ENCODE data around the gene COX6B1. TPM values are rescaled to one million over a fixed set of nuclear protein-coding genes. Genes with fewer than 3 reads are reported as not detected.

Gene COX6B1
- total and polyA plus RNA-seq, 2 of the 8 experiments (the other 6 are each of a cell fraction or from before 2014, with no cell fraction given): 437 to 1,052 TPM

DNA sequence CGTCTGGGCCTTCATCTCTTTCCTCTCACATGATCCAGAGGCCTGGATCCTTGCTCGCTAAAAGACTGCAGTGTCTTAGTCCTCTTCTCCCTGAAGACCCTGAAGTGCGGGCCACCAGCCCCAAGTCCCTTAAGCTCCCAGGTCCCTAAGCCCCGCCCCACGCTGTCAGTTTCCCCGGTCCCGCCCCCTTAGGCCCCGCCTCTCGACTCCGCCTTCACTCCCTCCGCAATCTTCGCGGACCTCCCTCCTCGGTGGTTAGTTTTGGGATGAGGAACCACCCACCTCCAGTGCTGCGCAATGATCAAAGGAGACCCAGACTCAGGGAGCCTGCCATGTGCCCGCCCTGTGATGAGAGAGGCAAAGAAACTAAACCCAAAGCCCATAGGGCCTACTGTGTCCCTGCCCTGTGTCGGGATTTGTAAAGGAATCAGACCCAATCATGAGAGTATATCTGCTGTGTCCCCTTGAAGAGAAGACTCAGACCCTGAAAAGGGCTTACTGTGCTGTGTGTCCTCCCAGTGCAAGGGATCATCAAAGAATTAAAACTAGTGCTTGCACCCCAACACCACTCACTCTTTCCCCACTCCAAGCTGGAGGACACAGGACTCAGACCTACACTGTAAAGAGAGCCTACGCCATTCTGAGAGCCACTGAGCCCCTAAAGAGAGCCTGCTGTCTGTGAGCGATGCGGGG, 3.0 kb upstream of the COX6B1 start (continued):
- TF ChIP-seq RAD21 (IDR thresholded peaks at IDR 0.05 in 1 of 2, conservative IDR thresholded peaks at IDR 0.05 in 1 of 2; ENCODE audit: low read depth in 2 of 2, low read length in 2 of 2) (no peak), SIN3A (conservative IDR thresholded peaks at IDR 0.05 in 1 of 2, IDR thresholded peaks at IDR 0.05 in 1 of 2; ENCODE audit: low read depth in 1 of 2, low read length in 2 of 2) (peak; percentile 12 to 60; a peak in 1 of 4 replicates), ZNF274 (IDR thresholded peaks at IDR 0.05; ENCODE audit: borderline replicate concordance, extremely low read depth, low read length) (no peak), YY1 (IDR thresholded peaks at IDR 0.05; ENCODE audit: low read depth, low read length) (no peak), POLR2AphosphoS5 (IDR thresholded peaks at IDR 0.05; ENCODE audit: low read depth, low read length) (no peak), GABPA (IDR thresholded peaks at IDR 0.05; ENCODE audit: borderline replicate concordance, insufficient read depth, low read length) (no peak)
- TF ChIP-seq, protein P1, sequence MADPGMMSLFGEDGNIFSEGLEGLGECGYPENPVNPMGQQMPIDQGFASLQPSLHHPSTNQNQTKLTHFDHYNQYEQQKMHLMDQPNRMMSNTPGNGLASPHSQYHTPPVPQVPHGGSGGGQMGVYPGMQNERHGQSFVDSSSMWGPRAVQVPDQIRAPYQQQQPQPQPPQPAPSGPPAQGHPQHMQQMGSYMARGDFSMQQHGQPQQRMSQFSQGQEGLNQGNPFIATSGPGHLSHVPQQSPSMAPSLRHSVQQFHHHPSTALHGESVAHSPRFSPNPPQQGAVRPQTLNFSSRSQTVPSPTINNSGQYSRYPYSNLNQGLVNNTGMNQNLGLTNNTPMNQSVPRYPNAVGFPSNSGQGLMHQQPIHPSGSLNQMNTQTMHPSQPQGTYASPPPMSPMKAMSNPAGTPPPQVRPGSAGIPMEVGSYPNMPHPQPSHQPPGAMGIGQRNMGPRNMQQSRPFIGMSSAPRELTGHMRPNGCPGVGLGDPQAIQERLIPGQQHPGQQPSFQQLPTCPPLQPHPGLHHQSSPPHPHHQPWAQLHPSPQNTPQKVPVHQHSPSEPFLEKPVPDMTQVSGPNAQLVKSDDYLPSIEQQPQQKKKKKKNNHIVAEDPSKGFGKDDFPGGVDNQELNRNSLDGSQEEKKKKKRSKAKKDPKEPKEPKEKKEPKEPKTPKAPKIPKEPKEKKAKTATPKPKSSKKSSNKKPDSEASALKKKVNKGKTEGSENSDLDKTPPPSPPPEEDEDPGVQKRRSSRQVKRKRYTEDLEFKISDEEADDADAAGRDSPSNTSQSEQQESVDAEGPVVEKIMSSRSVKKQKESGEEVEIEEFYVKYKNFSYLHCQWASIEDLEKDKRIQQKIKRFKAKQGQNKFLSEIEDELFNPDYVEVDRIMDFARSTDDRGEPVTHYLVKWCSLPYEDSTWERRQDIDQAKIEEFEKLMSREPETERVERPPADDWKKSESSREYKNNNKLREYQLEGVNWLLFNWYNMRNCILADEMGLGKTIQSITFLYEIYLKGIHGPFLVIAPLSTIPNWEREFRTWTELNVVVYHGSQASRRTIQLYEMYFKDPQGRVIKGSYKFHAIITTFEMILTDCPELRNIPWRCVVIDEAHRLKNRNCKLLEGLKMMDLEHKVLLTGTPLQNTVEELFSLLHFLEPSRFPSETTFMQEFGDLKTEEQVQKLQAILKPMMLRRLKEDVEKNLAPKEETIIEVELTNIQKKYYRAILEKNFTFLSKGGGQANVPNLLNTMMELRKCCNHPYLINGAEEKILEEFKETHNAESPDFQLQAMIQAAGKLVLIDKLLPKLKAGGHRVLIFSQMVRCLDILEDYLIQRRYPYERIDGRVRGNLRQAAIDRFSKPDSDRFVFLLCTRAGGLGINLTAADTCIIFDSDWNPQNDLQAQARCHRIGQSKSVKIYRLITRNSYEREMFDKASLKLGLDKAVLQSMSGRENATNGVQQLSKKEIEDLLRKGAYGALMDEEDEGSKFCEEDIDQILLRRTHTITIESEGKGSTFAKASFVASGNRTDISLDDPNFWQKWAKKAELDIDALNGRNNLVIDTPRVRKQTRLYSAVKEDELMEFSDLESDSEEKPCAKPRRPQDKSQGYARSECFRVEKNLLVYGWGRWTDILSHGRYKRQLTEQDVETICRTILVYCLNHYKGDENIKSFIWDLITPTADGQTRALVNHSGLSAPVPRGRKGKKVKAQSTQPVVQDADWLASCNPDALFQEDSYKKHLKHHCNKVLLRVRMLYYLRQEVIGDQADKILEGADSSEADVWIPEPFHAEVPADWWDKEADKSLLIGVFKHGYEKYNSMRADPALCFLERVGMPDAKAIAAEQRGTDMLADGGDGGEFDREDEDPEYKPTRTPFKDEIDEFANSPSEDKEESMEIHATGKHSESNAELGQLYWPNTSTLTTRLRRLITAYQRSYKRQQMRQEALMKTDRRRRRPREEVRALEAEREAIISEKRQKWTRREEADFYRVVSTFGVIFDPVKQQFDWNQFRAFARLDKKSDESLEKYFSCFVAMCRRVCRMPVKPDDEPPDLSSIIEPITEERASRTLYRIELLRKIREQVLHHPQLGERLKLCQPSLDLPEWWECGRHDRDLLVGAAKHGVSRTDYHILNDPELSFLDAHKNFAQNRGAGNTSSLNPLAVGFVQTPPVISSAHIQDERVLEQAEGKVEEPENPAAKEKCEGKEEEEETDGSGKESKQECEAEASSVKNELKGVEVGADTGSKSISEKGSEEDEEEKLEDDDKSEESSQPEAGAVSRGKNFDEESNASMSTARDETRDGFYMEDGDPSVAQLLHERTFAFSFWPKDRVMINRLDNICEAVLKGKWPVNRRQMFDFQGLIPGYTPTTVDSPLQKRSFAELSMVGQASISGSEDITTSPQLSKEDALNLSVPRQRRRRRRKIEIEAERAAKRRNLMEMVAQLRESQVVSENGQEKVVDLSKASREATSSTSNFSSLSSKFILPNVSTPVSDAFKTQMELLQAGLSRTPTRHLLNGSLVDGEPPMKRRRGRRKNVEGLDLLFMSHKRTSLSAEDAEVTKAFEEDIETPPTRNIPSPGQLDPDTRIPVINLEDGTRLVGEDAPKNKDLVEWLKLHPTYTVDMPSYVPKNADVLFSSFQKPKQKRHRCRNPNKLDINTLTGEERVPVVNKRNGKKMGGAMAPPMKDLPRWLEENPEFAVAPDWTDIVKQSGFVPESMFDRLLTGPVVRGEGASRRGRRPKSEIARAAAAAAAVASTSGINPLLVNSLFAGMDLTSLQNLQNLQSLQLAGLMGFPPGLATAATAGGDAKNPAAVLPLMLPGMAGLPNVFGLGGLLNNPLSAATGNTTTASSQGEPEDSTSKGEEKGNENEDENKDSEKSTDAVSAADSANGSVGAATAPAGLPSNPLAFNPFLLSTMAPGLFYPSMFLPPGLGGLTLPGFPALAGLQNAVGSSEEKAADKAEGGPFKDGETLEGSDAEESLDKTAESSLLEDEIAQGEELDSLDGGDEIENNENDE (IDR thresholded peaks at IDR 0.05; ENCODE audit: insufficient replicate concordance, low read length): no peak
- TF ChIP-seq, protein P2, sequence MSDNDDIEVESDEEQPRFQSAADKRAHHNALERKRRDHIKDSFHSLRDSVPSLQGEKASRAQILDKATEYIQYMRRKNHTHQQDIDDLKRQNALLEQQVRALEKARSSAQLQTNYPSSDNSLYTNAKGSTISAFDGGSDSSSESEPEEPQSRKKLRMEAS (IDR thresholded peaks at IDR 0.05): no peak
